SK-N-SH (cell line): ENCODE results near the gene RARA.

Experiments used
- POLR2AphosphoS5 ChIP-seq: IDR thresholded peaks from 2 replicates; pipeline ENCODE4 v1.6.1; 2012; ENCODE audit warnings: low read depth, low read length
- TF ChIP-seq, protein P1 (sequence below): fragments of 200-600 bp; sonication (generic); IDR thresholded peaks from 2 replicates; pipeline ENCODE4 v1.6.1; 2017; ENCODE audit warnings: antibody characterized with exemption, mild to moderate bottlenecking, moderate library complexity

DNA sequence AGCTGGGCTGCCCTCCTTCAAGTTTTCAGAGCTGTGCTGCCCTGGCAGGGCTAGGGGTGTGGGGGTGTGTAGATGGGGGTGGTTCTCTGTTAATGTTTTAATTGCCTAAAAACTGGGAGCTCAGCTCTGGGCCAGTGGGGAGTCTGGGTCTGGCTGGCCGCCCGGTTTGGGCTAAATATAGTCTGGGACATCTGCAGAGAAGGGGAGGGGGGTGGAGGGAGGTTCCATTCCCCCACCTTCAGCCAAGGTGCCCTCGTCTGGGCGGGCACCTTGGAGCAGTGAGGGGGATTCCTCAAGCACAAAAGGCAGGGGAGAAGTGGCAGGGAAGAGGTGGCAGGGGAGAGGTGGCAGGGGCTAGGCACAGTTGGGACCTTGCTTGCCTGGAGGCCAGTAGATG lies 13.0 kb downstream of the RARA start:
- TF ChIP-seq, protein P1, sequence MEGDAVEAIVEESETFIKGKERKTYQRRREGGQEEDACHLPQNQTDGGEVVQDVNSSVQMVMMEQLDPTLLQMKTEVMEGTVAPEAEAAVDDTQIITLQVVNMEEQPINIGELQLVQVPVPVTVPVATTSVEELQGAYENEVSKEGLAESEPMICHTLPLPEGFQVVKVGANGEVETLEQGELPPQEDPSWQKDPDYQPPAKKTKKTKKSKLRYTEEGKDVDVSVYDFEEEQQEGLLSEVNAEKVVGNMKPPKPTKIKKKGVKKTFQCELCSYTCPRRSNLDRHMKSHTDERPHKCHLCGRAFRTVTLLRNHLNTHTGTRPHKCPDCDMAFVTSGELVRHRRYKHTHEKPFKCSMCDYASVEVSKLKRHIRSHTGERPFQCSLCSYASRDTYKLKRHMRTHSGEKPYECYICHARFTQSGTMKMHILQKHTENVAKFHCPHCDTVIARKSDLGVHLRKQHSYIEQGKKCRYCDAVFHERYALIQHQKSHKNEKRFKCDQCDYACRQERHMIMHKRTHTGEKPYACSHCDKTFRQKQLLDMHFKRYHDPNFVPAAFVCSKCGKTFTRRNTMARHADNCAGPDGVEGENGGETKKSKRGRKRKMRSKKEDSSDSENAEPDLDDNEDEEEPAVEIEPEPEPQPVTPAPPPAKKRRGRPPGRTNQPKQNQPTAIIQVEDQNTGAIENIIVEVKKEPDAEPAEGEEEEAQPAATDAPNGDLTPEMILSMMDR = no peak
- no peak for TF ChIP-seq POLR2AphosphoS5
